ENCODE measurements around the gene TIMM21.

DNA sequence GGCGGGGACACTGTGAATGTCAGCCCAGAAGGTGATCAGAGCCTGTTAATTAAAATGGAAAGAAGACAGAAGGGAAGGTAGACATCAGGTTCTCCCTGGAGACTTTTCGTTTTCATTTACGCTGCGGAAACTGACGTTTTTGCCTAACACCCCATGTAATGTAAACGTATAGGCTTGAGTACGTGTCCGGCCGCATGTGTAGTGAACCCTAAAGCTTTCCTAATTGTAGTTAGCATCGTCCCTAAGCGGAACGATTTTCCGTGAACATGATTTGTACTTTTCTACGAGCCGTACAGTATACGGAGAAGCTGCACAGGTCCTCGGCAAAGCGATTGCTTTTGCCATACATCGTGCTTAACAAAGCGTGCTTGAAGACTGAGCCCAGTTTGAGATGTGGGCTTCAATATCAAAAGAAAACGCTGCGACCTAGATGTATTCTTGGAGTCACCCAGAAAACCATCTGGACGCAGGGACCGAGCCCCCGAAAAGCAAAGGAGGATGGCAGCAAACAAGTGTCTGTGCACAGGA lies 284 bp downstream of the TIMM21 start:
- TF ChIP-seq, protein P1, sequence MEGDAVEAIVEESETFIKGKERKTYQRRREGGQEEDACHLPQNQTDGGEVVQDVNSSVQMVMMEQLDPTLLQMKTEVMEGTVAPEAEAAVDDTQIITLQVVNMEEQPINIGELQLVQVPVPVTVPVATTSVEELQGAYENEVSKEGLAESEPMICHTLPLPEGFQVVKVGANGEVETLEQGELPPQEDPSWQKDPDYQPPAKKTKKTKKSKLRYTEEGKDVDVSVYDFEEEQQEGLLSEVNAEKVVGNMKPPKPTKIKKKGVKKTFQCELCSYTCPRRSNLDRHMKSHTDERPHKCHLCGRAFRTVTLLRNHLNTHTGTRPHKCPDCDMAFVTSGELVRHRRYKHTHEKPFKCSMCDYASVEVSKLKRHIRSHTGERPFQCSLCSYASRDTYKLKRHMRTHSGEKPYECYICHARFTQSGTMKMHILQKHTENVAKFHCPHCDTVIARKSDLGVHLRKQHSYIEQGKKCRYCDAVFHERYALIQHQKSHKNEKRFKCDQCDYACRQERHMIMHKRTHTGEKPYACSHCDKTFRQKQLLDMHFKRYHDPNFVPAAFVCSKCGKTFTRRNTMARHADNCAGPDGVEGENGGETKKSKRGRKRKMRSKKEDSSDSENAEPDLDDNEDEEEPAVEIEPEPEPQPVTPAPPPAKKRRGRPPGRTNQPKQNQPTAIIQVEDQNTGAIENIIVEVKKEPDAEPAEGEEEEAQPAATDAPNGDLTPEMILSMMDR (IDR thresholded peaks at IDR 0.05 in 2 of 3, conservative IDR thresholded peaks at IDR 0.05 in 1 of 3; ENCODE audit: insufficient read depth in 2 of 3, low read depth in 1 of 3, low read length in 3 of 3): no peak
- TF ChIP-seq SREBF2 (CRISPR knock-in tag; IDR thresholded peaks at IDR 0.05): no peak
- TF ChIP-seq CCNT2 (IDR thresholded peaks at IDR 0.05; ENCODE audit: borderline replicate concordance, extremely low read depth, insufficient read length, low read depth, low read length): no peak
- TF ChIP-seq PHF8 (IDR thresholded peaks at IDR 0.05; ENCODE audit: borderline replicate concordance, low read length): no peak; the same call in 1 of the 2 replicates
- TF ChIP-seq MYBL2 (IDR thresholded peaks at IDR 0.05; ENCODE audit: low read depth): no peak
- no peak for TF ChIP-seq MYBL2 (CRISPR knock-in tag; IDR thresholded peaks at IDR 0.05; ENCODE audit: borderline replicate concordance)
- TF ChIP-seq FOSL1 (tag; conservative IDR thresholded peaks at IDR 0.05): no peak
- TF ChIP-seq ZNF445 (CRISPR knock-in tag; IDR thresholded peaks at IDR 0.05; ENCODE audit: low read depth): no peak

Measured in K562 (cell line).